GM23338 (cell line): Measurements from ENCODE around the gene SLC16A9. TPM values are rescaled to one million over a fixed set of nuclear protein-coding genes. Genes with fewer than 3 reads are reported as not detected.
A peak's percentile ranks its signal among the peaks of the same experiment; 100 is the strongest.

ENCODE experiments used
- ATAC-seq: fragments of 200-7000 bp; cut with Tn5 transposase; 3 replicates; pipeline ENCODE4 v1.9.1; 2020
- DNase-seq: peaks from one replicate; pipeline ENCODE4 v3.0.0-alpha.2; 2015; ENCODE audit warnings: low spot score
- H2AFZ ChIP-seq: fragments of 200-600 bp; sonication (generic); 2 replicates; pipeline ENCODE4 v1.8.0; 2016; ENCODE audit warnings: antibody characterized with exemption, mild to moderate bottlenecking, moderate library complexity
- H3F3A ChIP-seq: fragments of 200-600 bp; sonication (generic); replicated peaks from 2 replicates; pipeline ENCODE4 v1.8.0; 2017; ENCODE audit warnings: antibody characterized with exemption, mixed run types, low read depth
- H3K27ac ChIP-seq: fragments of 200-600 bp; sonication (generic); 2 replicates; pipeline ENCODE4 v1.6.1; 2016; ENCODE audit warnings: low read depth
- H3K27me3 ChIP-seq: fragments of 200-600 bp; sonication (generic); 2 replicates; pipeline ENCODE4 v1.8.0; 2016; ENCODE audit warnings: mild to moderate bottlenecking, mixed run types, moderate library complexity; ENCODE audit not compliant: insufficient read depth
- H3K36me3 ChIP-seq: fragments of 200-600 bp; sonication (generic); 2 replicates; pipeline ENCODE4 v1.8.0; 2016; ENCODE audit warnings: mild to moderate bottlenecking; ENCODE audit not compliant: insufficient read depth
- H3K4me1 ChIP-seq: fragments of 200-600 bp; sonication (generic); 2 replicates; pipeline ENCODE4 v1.8.0; 2016; ENCODE audit warnings: mild to moderate bottlenecking, moderate library complexity; ENCODE audit not compliant: insufficient read depth
- H3K4me2 ChIP-seq: fragments of 200-600 bp; sonication (generic); 2 replicates; pipeline ENCODE4 v1.7.1; 2017; ENCODE audit warnings: mixed run types
- H3K4me3 ChIP-seq: fragments of 200-600 bp; sonication (generic); 2 replicates; pipeline ENCODE4 v1.6.1; 2016; ENCODE audit warnings: mixed run types
- H3K79me2 ChIP-seq: fragments of 200-600 bp; sonication (generic); replicated peaks from 2 replicates; pipeline ENCODE4 v1.8.0; 2017; ENCODE audit warnings: mild to moderate bottlenecking; ENCODE audit not compliant: insufficient read depth
- H3K9me2 ChIP-seq: fragments of 200-600 bp; sonication (generic); 2 replicates; pipeline ENCODE4 v1.8.0; 2017; ENCODE audit not compliant: insufficient read depth
- H4K20me1 ChIP-seq: fragments of 200-600 bp; sonication (generic); replicated peaks from 2 replicates; pipeline ENCODE4 v1.8.0; 2017; ENCODE audit warnings: mild to moderate bottlenecking; ENCODE audit not compliant: insufficient read depth
- H3K27ac Mint-ChIP-seq: 2 replicates; pipeline ENCODE4 v1.8.0; 2020; ENCODE audit warnings: inconsistent platforms, mild to moderate bottlenecking, moderate library complexity, mixed read lengths
- H3K27me3 Mint-ChIP-seq: 3 replicates; pipeline ENCODE4 v1.8.0; 2022; ENCODE audit warnings: low read depth, mild to moderate bottlenecking, moderate library complexity, mixed read lengths, inconsistent platforms; ENCODE audit not compliant: insufficient read depth, poor library complexity
- H3K36me3 Mint-ChIP-seq: 3 replicates; pipeline ENCODE4 v1.8.0; 2021; ENCODE audit warnings: low read depth, mild to moderate bottlenecking, inconsistent platforms, moderate library complexity, mixed read lengths
- H3K4me1 Mint-ChIP-seq: 3 replicates; pipeline ENCODE4 v1.8.0; 2020; ENCODE audit warnings: mild to moderate bottlenecking, inconsistent platforms, mixed read lengths
- H3K4me3 Mint-ChIP-seq: 3 replicates; pipeline ENCODE4 v1.8.0; 2021; ENCODE audit warnings: moderate library complexity, mild to moderate bottlenecking, inconsistent platforms, mixed read lengths
- H3K9me3 Mint-ChIP-seq: 3 replicates; pipeline ENCODE4 v1.8.0; 2020; ENCODE audit warnings: moderate library complexity, mild to moderate bottlenecking, inconsistent platforms, mixed read lengths
- CREB1 ChIP-seq: fragments of 250-450 bp; sonication (Bioruptor Pico); IDR thresholded peaks from 2 replicates; pipeline ENCODE4 v1.5.0; 2020; ENCODE audit warnings: low read depth, mild to moderate bottlenecking, moderate library complexity
- CTCF ChIP-seq, 2 experiments: fragments of 200-600 bp in 1 of 2; sonication (generic) in 1 of 2; conservative IDR thresholded peaks; 2 replicates each; pipeline versions ENCODE4 v1.5.1 to v1.6.1; 2016 to 2017; ENCODE audit warnings: antibody characterized with exemption in 2 of 2, low read depth in 2 of 2, mild to moderate bottlenecking in 2 of 2, moderate library complexity in 1 of 2
- EZH2 ChIP-seq: fragments of 200-600 bp; sonication (generic); IDR thresholded peaks from one replicate; pipeline ENCODE4 v1.8.0; 2017; ENCODE audit warnings: antibody characterized with exemption, mild to moderate bottlenecking, low read depth; ENCODE audit not compliant: unreplicated experiment
- JUNB ChIP-seq: IDR thresholded peaks from one replicate; pipeline ENCODE4 v1.6.1; 2016; ENCODE audit warnings: antibody characterized with exemption; ENCODE audit not compliant: unreplicated experiment
- NANOG ChIP-seq: IDR thresholded peaks from 2 replicates; pipeline ENCODE4 v1.6.1; 2016; ENCODE audit warnings: antibody characterized with exemption, borderline replicate concordance
- POLR2AphosphoS5 ChIP-seq: IDR thresholded peaks from 2 replicates; pipeline ENCODE4 v1.6.1; 2016; ENCODE audit warnings: antibody characterized with exemption, low read depth
- STAT1 ChIP-seq: IDR thresholded peaks from one replicate; pipeline ENCODE4 v1.6.1; 2016; ENCODE audit warnings: antibody characterized with exemption; ENCODE audit not compliant: unreplicated experiment
- polyA plus RNA-seq: library from polyadenylated mRNA; unstranded; fragments of >200 nt; fragmentation: Nextera tagmentation; extraction: Ambion mirVana; gene quantifications from 2 replicates; pipeline ENCODE4 v1.2.1, GENCODE V29; 2016
- total RNA-seq: library from RNA; depleted of rRNA; stranded (reverse); fragments of >200 nt; shearing (Covaris generic); gene quantifications from 2 replicates; pipeline ENCODE4 v1.2.3, GENCODE V29; 2014
- TF ChIP-seq, protein P1 (sequence below): fragments of 250-450 bp; sonication (Bioruptor Pico); IDR thresholded peaks from 2 replicates; pipeline ENCODE4 v1.5.0; 2020; ENCODE audit warnings: mild to moderate bottlenecking, moderate library complexity

Gene SLC16A9
- total and polyA plus RNA-seq, 2 experiments from 2014 or later: 6.5 to 11.4 TPM

DNA sequence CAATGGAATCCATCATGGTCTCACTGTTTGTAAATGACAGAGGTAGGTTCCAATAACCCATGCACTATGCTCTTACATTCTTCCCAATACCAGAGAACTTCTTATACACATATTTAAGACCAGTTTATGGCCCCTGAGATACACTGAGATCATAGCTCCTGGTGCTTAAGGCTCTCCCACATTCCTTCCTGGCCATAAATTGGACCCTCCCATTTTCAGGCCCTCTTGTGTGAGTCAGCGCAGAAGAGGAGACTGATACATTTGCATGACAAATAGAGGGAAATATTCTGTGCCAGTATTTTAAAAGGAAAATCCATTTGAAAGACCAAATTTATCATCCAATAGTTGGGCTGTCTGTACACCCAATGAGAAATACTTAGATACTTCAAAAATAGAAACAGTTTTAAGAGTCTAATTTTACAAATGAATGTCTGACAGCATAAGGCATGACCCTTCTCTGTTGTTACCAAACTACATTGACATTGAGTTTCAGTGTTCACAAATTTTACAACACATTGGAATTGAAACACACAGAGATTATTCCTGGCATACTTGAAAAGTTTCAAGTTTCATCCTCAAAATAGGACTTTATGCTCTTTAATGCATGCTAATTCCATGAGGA, 35.3 kb downstream of the SLC16A9 start:
- no peak for ATAC-seq
- no peak overlapping the region for H3K4me3 Mint-ChIP-seq
- Histone ChIP-seq H3K27me3 (no peaks in the 10 kb centered on the region), H3K36me3 (no peaks in the 10 kb centered on the region), H3K4me2 (no peak overlapping the region), H4K20me1 (no peaks in the 10 kb centered on the region), H3K79me2 (no peaks in the 10 kb centered on the region), H3K9me2 (no peaks in the 10 kb centered on the region), H3K27ac (no peak overlapping the region), H3K4me1 (peaks cover 3% of the 10 kb centered on the region; the same call in 1 of the 2 replicates), H3F3A (no peaks in the 10 kb centered on the region), H2AFZ (no peak overlapping the region), H3K4me3 (no peak overlapping the region)
- H3K36me3 Mint-ChIP-seq: peaks cover 8% of the 10 kb centered on the region; the same call in 2 of the 3 replicates
- TF ChIP-seq CREB1 (no peak), STAT1 (no peak), EZH2 (no peak), NANOG (no peak), POLR2AphosphoS5 (no peak), CTCF (conservative IDR thresholded peaks at IDR 0.05; ENCODE audit: low read depth in 2 of 2) (no peak), JUNB (no peak)
- TF ChIP-seq, protein P1, sequence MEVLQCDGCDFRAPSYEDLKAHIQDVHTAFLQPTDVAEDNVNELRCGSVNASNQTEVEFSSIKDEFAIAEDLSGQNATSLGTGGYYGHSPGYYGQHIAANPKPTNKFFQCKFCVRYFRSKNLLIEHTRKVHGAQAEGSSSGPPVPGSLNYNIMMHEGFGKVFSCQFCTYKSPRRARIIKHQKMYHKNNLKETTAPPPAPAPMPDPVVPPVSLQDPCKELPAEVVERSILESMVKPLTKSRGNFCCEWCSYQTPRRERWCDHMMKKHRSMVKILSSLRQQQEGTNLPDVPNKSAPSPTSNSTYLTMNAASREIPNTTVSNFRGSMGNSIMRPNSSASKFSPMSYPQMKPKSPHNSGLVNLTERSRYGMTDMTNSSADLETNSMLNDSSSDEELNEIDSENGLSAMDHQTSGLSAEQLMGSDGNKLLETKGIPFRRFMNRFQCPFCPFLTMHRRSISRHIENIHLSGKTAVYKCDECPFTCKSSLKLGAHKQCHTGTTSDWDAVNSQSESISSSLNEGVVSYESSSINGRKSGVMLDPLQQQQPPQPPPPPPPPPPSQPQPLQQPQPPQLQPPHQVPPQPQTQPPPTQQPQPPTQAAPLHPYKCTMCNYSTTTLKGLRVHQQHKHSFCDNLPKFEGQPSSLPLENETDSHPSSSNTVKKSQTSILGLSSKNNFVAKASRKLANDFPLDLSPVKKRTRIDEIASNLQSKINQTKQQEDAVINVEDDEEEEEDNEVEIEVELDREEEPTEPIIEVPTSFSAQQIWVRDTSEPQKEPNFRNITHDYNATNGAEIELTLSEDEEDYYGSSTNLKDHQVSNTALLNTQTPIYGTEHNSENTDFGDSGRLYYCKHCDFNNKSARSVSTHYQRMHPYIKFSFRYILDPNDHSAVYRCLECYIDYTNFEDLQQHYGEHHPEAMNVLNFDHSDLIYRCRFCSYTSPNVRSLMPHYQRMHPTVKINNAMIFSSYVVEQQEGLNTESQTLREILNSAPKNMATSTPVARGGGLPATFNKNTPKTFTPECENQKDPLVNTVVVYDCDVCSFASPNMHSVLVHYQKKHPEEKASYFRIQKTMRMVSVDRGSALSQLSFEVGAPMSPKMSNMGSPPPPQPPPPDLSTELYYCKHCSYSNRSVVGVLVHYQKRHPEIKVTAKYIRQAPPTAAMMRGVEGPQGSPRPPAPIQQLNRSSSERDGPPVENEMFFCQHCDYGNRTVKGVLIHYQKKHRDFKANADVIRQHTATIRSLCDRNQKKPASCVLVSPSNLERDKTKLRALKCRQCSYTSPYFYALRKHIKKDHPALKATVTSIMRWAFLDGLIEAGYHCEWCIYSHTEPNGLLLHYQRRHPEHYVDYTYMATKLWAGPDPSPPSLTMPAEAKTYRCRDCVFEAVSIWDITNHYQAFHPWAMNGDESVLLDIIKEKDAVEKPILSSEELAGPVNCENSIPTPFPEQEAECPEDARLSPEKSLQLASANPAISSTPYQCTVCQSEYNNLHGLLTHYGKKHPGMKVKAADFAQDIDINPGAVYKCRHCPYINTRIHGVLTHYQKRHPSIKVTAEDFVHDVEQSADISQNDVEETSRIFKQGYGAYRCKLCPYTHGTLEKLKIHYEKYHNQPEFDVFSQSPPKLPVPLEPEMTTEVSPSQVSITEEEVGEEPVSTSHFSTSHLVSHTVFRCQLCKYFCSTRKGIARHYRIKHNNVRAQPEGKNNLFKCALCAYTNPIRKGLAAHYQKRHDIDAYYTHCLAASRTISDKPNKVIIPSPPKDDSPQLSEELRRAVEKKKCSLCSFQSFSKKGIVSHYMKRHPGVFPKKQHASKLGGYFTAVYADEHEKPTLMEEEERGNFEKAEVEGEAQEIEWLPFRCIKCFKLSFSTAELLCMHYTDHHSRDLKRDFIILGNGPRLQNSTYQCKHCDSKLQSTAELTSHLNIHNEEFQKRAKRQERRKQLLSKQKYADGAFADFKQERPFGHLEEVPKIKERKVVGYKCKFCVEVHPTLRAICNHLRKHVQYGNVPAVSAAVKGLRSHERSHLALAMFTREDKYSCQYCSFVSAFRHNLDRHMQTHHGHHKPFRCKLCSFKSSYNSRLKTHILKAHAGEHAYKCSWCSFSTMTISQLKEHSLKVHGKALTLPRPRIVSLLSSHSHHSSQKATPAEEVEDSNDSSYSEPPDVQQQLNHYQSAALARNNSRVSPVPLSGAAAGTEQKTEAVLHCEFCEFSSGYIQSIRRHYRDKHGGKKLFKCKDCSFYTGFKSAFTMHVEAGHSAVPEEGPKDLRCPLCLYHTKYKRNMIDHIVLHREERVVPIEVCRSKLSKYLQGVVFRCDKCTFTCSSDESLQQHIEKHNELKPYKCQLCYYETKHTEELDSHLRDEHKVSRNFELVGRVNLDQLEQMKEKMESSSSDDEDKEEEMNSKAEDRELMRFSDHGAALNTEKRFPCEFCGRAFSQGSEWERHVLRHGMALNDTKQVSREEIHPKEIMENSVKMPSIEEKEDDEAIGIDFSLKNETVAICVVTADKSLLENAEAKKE: no peak
- H3K27me3 Mint-ChIP-seq: no peaks in the 10 kb centered on the region
- H3K4me1 Mint-ChIP-seq: peaks cover 11% of the 10 kb centered on the region
- no peaks in the 10 kb centered on the region for H3K9me3 Mint-ChIP-seq
- DNase-seq: no peak
- H3K27ac Mint-ChIP-seq: peak overlapping the region; percentile 66
